GM19193 (cell line): Measurements from ENCODE around the gene TACC2.

Experiments used
- POLR2A ChIP-seq: IDR thresholded peaks from 4 replicates; pipeline ENCODE4 v1.6.1; 2011; ENCODE audit not compliant: insufficient read depth, insufficient read length; ENCODE audit errors: extremely low read depth

Gene TACC2

GRCh38 chr10:122197611-122198222, 208.8 kb downstream of the TACC2 start:
- no peak for TF ChIP-seq POLR2A

- TF ChIP-seq POLR2A: no peak
These were observed 209.7 kb downstream of the TACC2 start for GRCh38 chr10:122198631-122199030.

GRCh38 chr10:122199070-122199469, 210.1 kb downstream of the TACC2 start:
- no peak for TF ChIP-seq POLR2A

GRCh38 chr10:122199689-122200088, 210.7 kb downstream of the TACC2 start:
- no peak for TF ChIP-seq POLR2A

- TF ChIP-seq POLR2A: no peak
These were observed 212.4 kb downstream of the TACC2 start for GRCh38 chr10:122201401-122201800.

- TF ChIP-seq POLR2A: no peak
These were observed 215.9 kb downstream of the TACC2 start for GRCh38 chr10:122204691-122205489.

DNA sequence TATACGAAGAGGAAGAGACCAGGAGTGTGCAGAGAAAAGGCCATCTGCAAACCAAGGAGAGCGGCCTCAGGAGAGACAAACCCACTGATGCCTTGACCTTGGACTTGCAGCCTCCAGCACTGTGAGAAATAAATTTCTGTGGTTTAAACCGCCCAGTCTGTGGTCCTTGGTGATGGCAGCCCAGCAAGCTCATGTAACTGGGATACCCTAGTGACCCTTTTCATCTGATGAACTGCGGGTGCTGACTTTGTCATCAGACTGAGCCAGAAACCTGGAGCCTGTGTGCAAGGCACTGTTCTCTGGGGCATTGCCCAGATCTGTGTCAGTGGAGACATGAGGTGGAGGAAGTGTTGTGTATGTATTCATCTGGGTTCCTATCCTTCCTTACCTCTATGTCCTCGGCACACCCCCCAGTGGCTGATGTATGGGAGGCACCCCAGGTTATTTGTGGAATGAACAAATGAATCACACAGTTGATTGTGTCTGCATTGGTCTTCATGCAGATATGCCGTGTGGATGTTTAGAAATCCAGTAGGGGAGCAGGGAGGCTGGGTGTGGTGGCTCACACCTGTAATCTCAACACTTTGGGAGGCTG, 217.6 kb downstream of the TACC2 start:
- TF ChIP-seq POLR2A: no peak

DNA sequence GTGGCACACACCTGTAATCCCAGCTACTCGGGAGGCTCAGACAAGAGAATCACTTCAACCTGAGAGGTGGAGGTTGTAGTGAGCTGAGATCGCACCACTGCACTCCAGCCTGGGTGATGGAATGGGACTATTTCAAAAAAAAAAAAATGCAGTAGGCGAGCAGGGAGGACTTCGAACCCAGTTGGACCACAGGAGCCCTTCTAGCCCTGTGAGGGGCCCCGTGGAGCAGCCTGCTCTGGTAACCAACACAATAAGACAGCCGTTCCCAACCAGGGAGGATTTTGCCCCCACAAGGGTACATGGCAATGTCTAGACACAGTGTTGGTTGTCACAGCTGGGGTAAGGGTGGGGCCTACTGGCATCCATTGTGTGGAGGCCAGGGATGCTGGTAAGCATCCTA, 218.2 kb downstream of the TACC2 start:
- no peak for TF ChIP-seq POLR2A

DNA sequence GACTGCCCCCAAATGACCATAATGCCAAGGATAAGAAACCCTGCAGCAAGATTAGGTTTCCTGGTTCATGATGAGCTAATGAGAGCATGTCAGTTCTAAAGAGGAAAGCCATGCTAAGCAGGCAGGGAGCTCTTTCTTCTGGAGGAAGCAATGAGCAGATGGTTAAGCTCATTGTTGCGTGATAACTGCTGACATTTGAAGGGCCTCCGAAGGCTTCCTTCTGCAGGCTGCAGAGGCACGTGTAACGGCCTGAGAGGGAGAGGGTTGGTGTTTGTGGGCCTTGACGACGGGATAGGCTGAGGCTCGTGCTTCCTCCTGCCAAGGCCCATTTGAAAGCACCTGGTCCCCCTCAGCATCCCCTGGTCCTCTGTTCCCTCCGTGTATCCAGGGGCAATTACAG, 218.6 kb downstream of the TACC2 start:
- TF ChIP-seq POLR2A: no peak

GRCh38 chr10:122208571-122209430, 219.8 kb downstream of the TACC2 start:
- no peak for TF ChIP-seq POLR2A

- TF ChIP-seq POLR2A: no peak
These were observed 221.7 kb downstream of the TACC2 start for GRCh38 chr10:122210481-122211265.

GRCh38 chr10:122213364-122213763, 224.4 kb downstream of the TACC2 start:
- no peak for TF ChIP-seq POLR2A

- TF ChIP-seq POLR2A: no peak
These were observed 224.8 kb downstream of the TACC2 start for GRCh38 chr10:122213766-122214165.

- no peak for TF ChIP-seq POLR2A
These were observed 227.1 kb downstream of the TACC2 start for GRCh38 chr10:122216047-122216446.
